ENCODE measurements around the gene D2HGDH. TPM values are rescaled to one million over a fixed set of nuclear protein-coding genes. Genes with fewer than 3 reads are reported as not detected.
"Not testable (repeated sequence)": the region's sequence is repeated elsewhere in the genome, so short reads cannot be mapped to it uniquely, and the experiment has no call there.

D2HGDH gene
- total and polyA plus RNA-seq, 7 donors = 14.1 to 31.0 (median 20.3) TPM

GRCh38 chr2:241732513-241733186, 1.8 kb upstream of the D2HGDH start:
- 36 to 41% (median 37%) methylated on average over 19 to 25 of the region's 26 CpGs for WGBS, 3 donors
- not testable (repeated sequence) for H3K36me3 ChIP-seq (ENCODE audit: insufficient read depth in 1 of 2, low read depth in 1 of 2); H3K4me3 ChIP-seq; H3K27me3 ChIP-seq (ENCODE audit: insufficient read depth in 3 of 3, low read length in 2 of 3); H3K9me3 ChIP-seq; H3K27ac ChIP-seq; ATAC-seq
- intact Hi-C loops (cut with DNase I) = loop anchor here (5.0 to 10.0 kb wide), 3 partner anchors 45 to 878 kb away; partner anchors contain the start of gene DTYMK (in 1 of the 2)
- peak; percentile 79 to 87 for DNase-seq
- TF ChIP-seq, protein P1, sequence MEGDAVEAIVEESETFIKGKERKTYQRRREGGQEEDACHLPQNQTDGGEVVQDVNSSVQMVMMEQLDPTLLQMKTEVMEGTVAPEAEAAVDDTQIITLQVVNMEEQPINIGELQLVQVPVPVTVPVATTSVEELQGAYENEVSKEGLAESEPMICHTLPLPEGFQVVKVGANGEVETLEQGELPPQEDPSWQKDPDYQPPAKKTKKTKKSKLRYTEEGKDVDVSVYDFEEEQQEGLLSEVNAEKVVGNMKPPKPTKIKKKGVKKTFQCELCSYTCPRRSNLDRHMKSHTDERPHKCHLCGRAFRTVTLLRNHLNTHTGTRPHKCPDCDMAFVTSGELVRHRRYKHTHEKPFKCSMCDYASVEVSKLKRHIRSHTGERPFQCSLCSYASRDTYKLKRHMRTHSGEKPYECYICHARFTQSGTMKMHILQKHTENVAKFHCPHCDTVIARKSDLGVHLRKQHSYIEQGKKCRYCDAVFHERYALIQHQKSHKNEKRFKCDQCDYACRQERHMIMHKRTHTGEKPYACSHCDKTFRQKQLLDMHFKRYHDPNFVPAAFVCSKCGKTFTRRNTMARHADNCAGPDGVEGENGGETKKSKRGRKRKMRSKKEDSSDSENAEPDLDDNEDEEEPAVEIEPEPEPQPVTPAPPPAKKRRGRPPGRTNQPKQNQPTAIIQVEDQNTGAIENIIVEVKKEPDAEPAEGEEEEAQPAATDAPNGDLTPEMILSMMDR (IDR thresholded peaks at IDR 0.05) = peak; percentile 33
- peaks cover 20% of the 10 kb centered on the region for H3K4me1 ChIP-seq

DNA sequence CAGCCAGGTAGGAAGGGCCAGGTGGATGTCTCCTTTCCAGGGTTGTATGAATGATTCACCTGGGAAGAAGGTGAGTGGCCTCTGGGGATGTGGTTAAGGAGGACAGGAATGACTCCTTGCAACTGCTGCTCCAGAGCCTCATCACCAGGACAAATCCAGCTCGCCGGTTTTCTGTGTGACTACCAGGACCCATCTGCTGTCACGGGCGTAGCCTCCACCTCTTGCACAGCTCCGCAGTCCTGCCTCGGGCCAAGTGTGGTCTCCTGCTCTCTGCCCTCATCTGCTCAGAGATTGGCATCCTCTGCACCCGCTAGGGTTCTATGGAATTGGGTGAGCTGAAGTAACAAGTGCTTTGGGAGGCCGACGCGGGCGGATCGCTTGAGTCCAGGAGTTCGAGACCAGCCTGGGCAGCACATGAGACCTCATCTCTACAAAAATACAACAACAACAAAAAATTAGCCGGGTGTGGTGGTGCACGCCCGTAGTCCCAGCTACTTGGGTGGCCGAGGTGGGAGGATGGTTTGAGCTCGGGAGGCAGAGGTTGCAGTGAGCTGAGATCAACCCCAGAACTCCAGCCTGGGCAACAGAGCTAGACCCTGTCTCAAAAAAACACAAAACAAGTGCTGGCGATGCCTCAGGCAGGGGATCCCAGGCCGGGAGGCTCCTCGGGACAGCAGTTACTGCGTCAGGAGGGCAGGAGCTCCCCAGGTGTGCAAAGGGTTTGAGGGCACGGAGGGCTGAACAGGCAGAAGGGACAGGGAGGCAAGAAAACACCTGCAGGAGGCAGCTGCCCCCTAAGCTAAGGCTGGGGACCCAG, 831 bp upstream of the D2HGDH start:
- Histone ChIP-seq H3K27ac (peak overlapping the region; percentile 89), H3K4me3 (peak overlapping the region; percentile 92), H3K36me3 (ENCODE audit: insufficient read depth in 1 of 2, low read depth in 1 of 2) (peaks cover 0 to 4% of the 10 kb centered on the region in 2 donors), H3K9me3 (no peaks in the 10 kb centered on the region), H3K27me3 (ENCODE audit: insufficient read depth in 3 of 3, low read length in 2 of 3) (no peaks in the 10 kb centered on the region), H3K4me1 (peaks cover 12% of the 10 kb centered on the region)
- ATAC-seq (no peak), DNase-seq (no peak)
- WGBS, 3 donors = 79 to 84% (median 80%) methylated on average over 23 of the region's 23 CpGs
- intact Hi-C loops (cut with DNase I) = loop anchor here (5.0 to 10.0 kb wide), 3 partner anchors 46 to 879 kb away; partner anchors contain the start of gene DTYMK (in 1 of the 2)
- TF ChIP-seq, protein P1 (IDR thresholded peaks at IDR 0.05) = no peak

GRCh38 chr2:241734208-241734466, 293 bp upstream of the D2HGDH start:
- TF ChIP-seq, protein P1 (IDR thresholded peaks at IDR 0.05) = no peak
- intact Hi-C loops (cut with DNase I) = loop anchor here (5.0 to 10.0 kb wide), 3 partner anchors 47 to 879 kb away; partner anchors contain the start of gene DTYMK (in 1 of the 2)
- DNase-seq = no peak
- Histone ChIP-seq H3K27me3 (ENCODE audit: insufficient read depth in 3 of 3, low read length in 2 of 3) (no peaks in the 10 kb centered on the region), H3K27ac (peak overlapping the region; percentile 89), H3K4me1 (peaks cover 6% of the 10 kb centered on the region), H3K36me3 (ENCODE audit: insufficient read depth in 1 of 2, low read depth in 1 of 2) (peaks cover 0 to 7% of the 10 kb centered on the region in 2 donors), H3K4me3 (peak overlapping the region; percentile 92), H3K9me3 (no peaks in the 10 kb centered on the region)
- WGBS, 3 donors = 1 to 3% (median 2%) methylated on average over 13 to 25 of the region's 25 CpGs
- ATAC-seq = no peak

GRCh38 chr2:241736111-241736510, 1.7 kb downstream of the D2HGDH start:
- intact Hi-C loops (cut with DNase I) = loop anchor here in 1 of 2 donors (5.0 to 10.0 kb wide), 2 partner anchors 141 to 881 kb away; no protein-coding TSS in a partner anchor
- H3K27me3 ChIP-seq (ENCODE audit: insufficient read depth in 3 of 3, low read length in 2 of 3) = no peaks in the 10 kb centered on the region
- peaks cover 0 to 13% of the 10 kb centered on the region in 2 donors for H3K36me3 ChIP-seq (ENCODE audit: insufficient read depth in 1 of 2, low read depth in 1 of 2)
- no peak for DNase-seq
- no peak overlapping the region for H3K27ac ChIP-seq
- H3K9me3 ChIP-seq = no peaks in the 10 kb centered on the region
- no peak for ATAC-seq
- peaks cover 4% of the 10 kb centered on the region for H3K4me1 ChIP-seq
- H3K4me3 ChIP-seq = no peak overlapping the region
- WGBS, 3 donors = 85 to 95% (median 88%) methylated on average over 3 of the region's 3 CpGs
- TF ChIP-seq, protein P1 (IDR thresholded peaks at IDR 0.05) = no peak

Data from psoas muscle (tissue), 8 donors.